ENCODE measurements around the gene RHBDD2. TPM values are rescaled to one million over a fixed set of nuclear protein-coding genes. Genes with fewer than 3 reads are reported as not detected.

The RHBDD2 gene
- total and polyA plus RNA-seq, 9 of the 15 experiments (the other 6 are each of a cell fraction or from before 2014, with no cell fraction given) = 3.3 to 36.7 (median 17.9) TPM

GRCh38 chr7:75921479-75921878 lies 42.6 kb downstream of the RHBDD2 start (continued):
- no peak for TF ChIP-seq GMEB1 (CRISPR knock-in tag; IDR thresholded peaks at IDR 0.05)
- no peak for TF ChIP-seq PHF20 (IDR thresholded peaks at IDR 0.05; ENCODE audit: partially characterized antibody)
- TF ChIP-seq CBFA2T3 (IDR thresholded peaks at IDR 0.05) = no peak
- TF ChIP-seq ZBTB7A (IDR thresholded peaks at IDR 0.05; ENCODE audit: borderline replicate concordance, control insufficient read depth, low read depth, low read length) = peak; percentile 89
- no peak for TF ChIP-seq ESRRA (IDR thresholded peaks at IDR 0.05; ENCODE audit: borderline replicate concordance, low read depth)

GRCh38 chr7:75922966-75923603 lies 44.3 kb downstream of the RHBDD2 start:
- H3K36me3 ChIP-seq (ENCODE audit: control insufficient read depth, insufficient read depth, low read length) = peaks cover 15% of the 10 kb centered on the region; the same call in 2 of the 3 replicates
- peaks cover 20 to 23% of the 10 kb centered on the region in 2 experiments; a peak in 4 of 5 replicates for H3K4me1 ChIP-seq (replicated peaks in 1 of 2; ENCODE audit: control insufficient read depth in 2 of 2, insufficient read depth in 2 of 2, low read length in 2 of 2)
- CTCF ChIA-PET (ENCODE audit: low intra/inter-chr PET ratio) = no interaction called here
- no TSS peak for BruUV-seq (replicated peaks)
- peaks cover 79% of the 10 kb centered on the region for H3K79me2 ChIP-seq (ENCODE audit: control insufficient read depth, insufficient read depth, low read length)
- TF ChIP-seq DIDO1 (tag; IDR thresholded peaks at IDR 0.05; ENCODE audit: low read depth) (no peak), IRF2 (CRISPR knock-in tag; IDR thresholded peaks at IDR 0.05) (no peak), HES1 (IDR thresholded peaks at IDR 0.05; ENCODE audit: low read depth) (no peak), CBFA2T3 (IDR thresholded peaks at IDR 0.05) (0 out of 2 replicates have a peak, but pooled peaks have one; percentile 19), SMARCA5 (IDR thresholded peaks at IDR 0.05) (no peak), SMARCB1 (IDR thresholded peaks at IDR 0.05; ENCODE audit: insufficient read length, low read depth) (no peak)
- no peak overlapping the region for H3K27ac ChIP-seq (ENCODE audit: extremely low read depth, low read depth, low read length)
- intact Hi-C loops (cut with micrococcal nuclease) = no loop called here
- H3K4me3 ChIP-seq = no peak overlapping the region
- no peak for FAIRE-seq
- peaks cover 14% of the 10 kb centered on the region for H4K20me1 ChIP-seq (replicated peaks; ENCODE audit: control insufficient read depth, insufficient read depth, low read length)
- H3K4me2 ChIP-seq (ENCODE audit: insufficient read depth, low read length) = no peak overlapping the region
- no peak overlapping the region for H2AFZ ChIP-seq (ENCODE audit: low read depth, low read length)
- in situ Hi-C loops (cut with MboI) = no loop called here
- no peak for DNase-seq (ENCODE audit: extremely low read depth in 1 of 4, low spot score in 3 of 4)
- H3K9ac ChIP-seq (ENCODE audit: insufficient read depth in 1 of 2, low read depth in 2 of 2, low read length in 2 of 2) = no peak overlapping the region
- no peak for ATAC-seq
- no peaks in the 10 kb centered on the region for H3K9me3 ChIP-seq (replicated peaks; ENCODE audit: control insufficient read depth, insufficient read depth, low read depth, low read length)
- peaks cover 6% of the 10 kb centered on the region for H3K9me1 ChIP-seq (ENCODE audit: control insufficient read depth, insufficient read depth, low read length)
- 68% methylated on average over 9 of the region's 9 CpGs for WGBS (ENCODE audit: insufficient coverage, low coverage, missing lambda C conversion rate)
- no peaks in the 10 kb centered on the region for H3K27me3 ChIP-seq (ENCODE audit: control insufficient read depth in 2 of 2, insufficient read depth in 2 of 2, low read length in 2 of 2)
- POLR2A ChIA-PET = interaction anchor here (0.6 kb wide), 1 partner anchor 27 kb away, joined by 4 read pairs; no protein-coding TSS in a partner anchor

Data from K562 (cell line).